ENCODE results near the gene NFAM1.

GRCh38 chr22:42357221-42357620 is 75.0 kb downstream of the NFAM1 start:
- TF ChIP-seq POLR2AphosphoS5 (IDR thresholded peaks at IDR 0.05): no peak
- TF ChIP-seq CTCF (IDR thresholded peaks at IDR 0.05): no peak
- no peak for TF ChIP-seq POLR2A (IDR thresholded peaks at IDR 0.05)

Data from sigmoid colon (tissue), 4 donors.